Gastroesophageal sphincter (tissue), 4 donors: ENCODE data around the gene RFX3. TPM values are rescaled to one million over a fixed set of nuclear protein-coding genes. Genes with fewer than 3 reads are reported as not detected.

Experiments
- ATAC-seq: fragments of 150-250 bp; one replicate; pipeline ENCODE4 v1.9.1; 2016; ENCODE audit warnings: mild to moderate bottlenecking, moderate library complexity
- H3K27ac ChIP-seq, 4 donors: fragments of 200-600 bp; sonication (generic) in 3 of 4; 1 replicate in 3 of 4; 2 replicates in 1 of 4; pipeline ENCODE4 v1.5.1; 2016 to 2019
- H3K27me3 ChIP-seq: fragments of 200-600 bp; sonication (generic); one replicate; pipeline ENCODE4 v1.5.1; 2019
- H3K36me3 ChIP-seq, 2 donors: fragments of 200-600 bp; sonication (generic); one replicate each; pipeline ENCODE4 v1.5.1; 2019; ENCODE audit warnings: control low read depth in 1 of 2
- H3K4me1 ChIP-seq, 3 donors: fragments of 200-600 bp; sonication (generic); 1 replicate in 2 of 3; 2 replicates in 1 of 3; pipeline ENCODE4 v1.5.1; 2016 to 2019; ENCODE audit warnings: control low read depth in 2 of 3
- H3K4me3 ChIP-seq, 2 donors: fragments of 200-600 bp; sonication (generic); one replicate each; pipeline ENCODE4 v1.5.1; 2019; ENCODE audit warnings: mild to moderate bottlenecking in 1 of 2, moderate library complexity in 1 of 2
- H3K9me3 ChIP-seq, 3 donors: fragments of 200-600 bp; sonication (generic); one replicate each; pipeline ENCODE4 v1.5.1; 2017 to 2019; ENCODE audit warnings: control low read depth in 2 of 3
- CTCF ChIP-seq, 4 experiments: fragments of 200-600 bp in 2 of 4; fragments of 450-650 bp in 2 of 4; sonication (generic) in 1 of 4; IDR thresholded peaks; one replicate each; pipeline ENCODE4 v1.5.1; 2017 to 2019; ENCODE audit warnings: antibody characterized with exemption in 4 of 4, mild to moderate bottlenecking in 2 of 4, moderate library complexity in 2 of 4
- EP300 ChIP-seq: sonication (generic); formaldehyde crosslinking; IDR thresholded peaks from one replicate; pipeline ENCODE4 v1.6.1; 2017; ENCODE audit warnings: antibody characterized with exemption, mild to moderate bottlenecking
- POLR2A ChIP-seq, 2 donors: fragments of 450-650 bp; IDR thresholded peaks; one replicate each; pipeline ENCODE4 v1.6.1; 2017; ENCODE audit warnings: antibody characterized with exemption in 2 of 2, mild to moderate bottlenecking in 2 of 2, moderate library complexity in 1 of 2
- POLR2AphosphoS5 ChIP-seq: sonication (generic); formaldehyde crosslinking; IDR thresholded peaks from one replicate; pipeline ENCODE4 v1.6.1; 2017; ENCODE audit warnings: antibody characterized with exemption
- WGBS, 2 donors: methylation state at CpG; one replicate each; pipeline ENCODE4 v1.1.5; 2018; ENCODE audit warnings: low coverage in 1 of 2; 5-methylcytosine and 5-hydroxymethylcytosine counted together
- total RNA-seq, 4 donors: library from RNA; depleted of rRNA; stranded (reverse); fragments of >200 nt; gene quantifications; one replicate each; pipeline ENCODE4 v1.1.0, GENCODE V29; 2016

The RFX3 gene
- total RNA-seq, 4 donors from 2014 or later: 5.6 to 9.0 (median 7.7) TPM

DNA sequence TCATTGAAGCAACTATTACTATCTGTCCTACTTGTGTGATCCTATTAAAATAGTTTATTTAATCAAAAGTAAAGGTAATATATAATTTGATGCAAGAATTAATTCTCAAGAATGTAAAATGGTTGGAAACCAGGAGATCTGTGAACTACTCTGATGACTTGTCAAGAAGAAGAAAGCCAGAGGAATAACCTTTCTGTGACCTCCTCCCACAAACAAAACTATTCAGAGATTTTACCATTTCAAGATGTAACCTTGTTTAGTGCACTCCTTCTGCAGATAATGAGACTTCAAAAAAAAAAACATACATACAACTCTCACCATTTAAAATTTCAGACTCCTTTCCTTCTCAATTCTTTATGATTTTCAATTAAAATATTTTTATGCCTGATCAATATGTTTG is 79.5 kb downstream of the RFX3 start:
- ATAC-seq: no peak
- peaks cover 0 to 14% (median 4%) of the 10 kb centered on the region in 3 donors for H3K4me1 ChIP-seq
- H3K27ac ChIP-seq: no peak overlapping the region
- H3K4me3 ChIP-seq: no peak overlapping the region
- H3K9me3 ChIP-seq: no peaks in the 10 kb centered on the region
- TF ChIP-seq POLR2A (IDR thresholded peaks at IDR 0.05) (no peak), POLR2AphosphoS5 (no peak)
- H3K27me3 ChIP-seq: no peaks in the 10 kb centered on the region
- H3K36me3 ChIP-seq: no peaks in the 10 kb centered on the region

- no peak overlapping the region for H3K27ac ChIP-seq
- WGBS, 2 donors: 96 to 100% methylated on average over 1 of the region's 1 CpG
- no peaks in the 10 kb centered on the region for H3K36me3 ChIP-seq
- H3K27me3 ChIP-seq: no peaks in the 10 kb centered on the region
- ATAC-seq: no peak
- H3K4me3 ChIP-seq: no peak overlapping the region
- no peaks in the 10 kb centered on the region for H3K9me3 ChIP-seq
- peaks cover 0 to 14% (median 4%) of the 10 kb centered on the region in 3 donors for H3K4me1 ChIP-seq
- TF ChIP-seq CTCF (IDR thresholded peaks at IDR 0.05): no peak
- no peak for TF ChIP-seq POLR2AphosphoS5
- TF ChIP-seq EP300: no peak
- TF ChIP-seq POLR2A (IDR thresholded peaks at IDR 0.05): no peak
Measured at GRCh38 chr9:3444016-3444415, 81.8 kb downstream of the RFX3 start.

GRCh38 chr9:3441197-3441816 is 84.5 kb downstream of the RFX3 start:
- no peaks in the 10 kb centered on the region for H3K9me3 ChIP-seq
- H3K27ac ChIP-seq: no peak overlapping the region
- no peak for TF ChIP-seq POLR2AphosphoS5
- no peak for TF ChIP-seq EP300
- TF ChIP-seq CTCF (IDR thresholded peaks at IDR 0.05): peak in 1 of 4 experiments; percentile 44
- H3K27me3 ChIP-seq: no peaks in the 10 kb centered on the region
- H3K4me3 ChIP-seq: no peak overlapping the region
- 80 to 98% methylated on average over 4 to 7 of the region's 7 CpGs for WGBS, 2 donors
- no peak for ATAC-seq
- H3K36me3 ChIP-seq: no peaks in the 10 kb centered on the region
- H3K4me1 ChIP-seq: peaks cover 0 to 11% (median 0%) of the 10 kb centered on the region in 3 donors

DNA sequence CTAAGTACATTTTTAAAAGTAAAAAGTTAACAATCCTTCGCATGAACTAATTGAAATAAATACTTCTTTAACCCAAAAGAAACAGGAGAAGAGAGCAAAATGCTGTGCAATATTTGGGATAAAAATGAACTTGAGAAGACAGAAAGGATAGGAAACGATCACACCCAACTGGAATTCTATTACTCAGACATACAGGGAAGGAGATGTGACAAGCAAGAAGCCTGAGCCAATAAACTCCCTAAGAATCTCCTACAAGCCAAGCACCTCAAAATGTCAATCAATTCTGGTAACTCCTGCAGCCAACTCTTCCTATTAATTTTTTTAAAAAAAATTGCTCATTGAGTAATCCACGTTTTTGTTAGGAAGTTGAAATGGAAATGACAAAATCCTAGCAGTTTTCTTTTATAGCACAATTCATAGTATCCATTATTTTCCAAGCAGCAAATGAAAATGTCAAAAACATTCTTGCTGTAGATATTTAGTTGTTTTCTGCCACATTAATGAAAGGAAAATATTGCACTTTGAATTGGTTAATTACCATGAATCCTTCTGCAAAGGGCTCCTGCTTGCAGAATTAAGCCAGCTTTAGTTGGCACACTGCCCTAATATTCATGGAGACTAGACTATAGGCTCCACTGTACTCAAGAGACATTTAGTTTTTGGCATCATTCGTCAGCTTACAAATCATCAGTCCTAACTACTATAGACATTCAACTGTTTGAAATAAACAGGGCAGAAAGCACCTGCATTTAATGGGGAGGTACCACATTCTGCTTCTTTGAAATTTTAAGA is 89.0 kb downstream of the RFX3 start:
- no peak for ATAC-seq
- 37 to 39% methylated on average over 3 to 4 of the region's 4 CpGs for WGBS, 2 donors

DNA sequence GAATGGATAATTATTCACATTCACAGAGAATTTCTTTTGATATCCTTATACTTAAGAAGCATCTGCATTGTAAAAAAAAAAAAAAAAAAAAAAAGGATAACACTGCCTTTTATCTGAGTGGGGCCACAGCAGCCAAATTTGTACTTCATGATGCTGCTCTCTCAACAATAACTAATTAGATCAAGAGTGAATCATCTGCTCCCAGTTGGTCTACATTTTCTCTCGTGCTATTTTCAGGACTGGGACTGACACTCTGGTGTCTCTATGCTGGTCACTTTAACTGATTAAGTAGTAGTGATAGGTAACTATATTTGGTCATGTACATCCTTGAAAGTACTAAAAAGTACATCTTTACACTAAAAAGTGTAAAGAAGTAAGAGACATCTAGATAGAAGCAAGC is 90.1 kb downstream of the RFX3 start:
- TF ChIP-seq POLR2AphosphoS5: no peak
- TF ChIP-seq POLR2A (IDR thresholded peaks at IDR 0.05): no peak
- no peak for TF ChIP-seq EP300
- no peak for TF ChIP-seq CTCF (IDR thresholded peaks at IDR 0.05)
- peaks cover 0 to 20% (median 3%) of the 10 kb centered on the region in 3 donors for H3K4me1 ChIP-seq
- ATAC-seq: no peak
- no peak overlapping the region for H3K27ac ChIP-seq
- WGBS, 2 donors: 61 to 63% methylated on average over 1 of the region's 1 CpG
- H3K9me3 ChIP-seq: no peaks in the 10 kb centered on the region
- H3K4me3 ChIP-seq: no peak overlapping the region
- no peaks in the 10 kb centered on the region for H3K27me3 ChIP-seq
- H3K36me3 ChIP-seq: no peaks in the 10 kb centered on the region

More for the DNA sequence above, 89.0 kb downstream of the RFX3 start:
- Histone ChIP-seq H3K27me3 (no peaks in the 10 kb centered on the region), H3K9me3 (no peaks in the 10 kb centered on the region), H3K4me1 (peaks cover 0 to 20% (median 3%) of the 10 kb centered on the region in 3 donors), H3K36me3 (no peaks in the 10 kb centered on the region), H3K4me3 (no peak overlapping the region), H3K27ac (no peak overlapping the region)
- no peak for TF ChIP-seq CTCF (IDR thresholded peaks at IDR 0.05)
- TF ChIP-seq POLR2A (IDR thresholded peaks at IDR 0.05): no peak
- TF ChIP-seq POLR2AphosphoS5: no peak
- no peak for TF ChIP-seq EP300
